HG03045 (cell line): ENCODE measurements around the gene CSN2.

ENCODE experiments used
- ATAC-seq: cut with Tn5 transposase; IDR thresholded peaks from one replicate; pipeline ENCODE4 v1.9.1; 2021; ENCODE audit warnings: mild to moderate bottlenecking, moderate library complexity; ENCODE audit not compliant: unreplicated experiment

The CSN2 gene

GRCh38 chr4:69907151-69907550, 58.4 kb downstream of the CSN2 start:
- ATAC-seq: no peak
